Umbilical cord (tissue), 2 donors: ENCODE results near the gene SH2D3A. TPM values are rescaled to one million over a fixed set of nuclear protein-coding genes. Genes with fewer than 3 reads are reported as not detected.
"Not testable (repeated sequence)": the region's sequence is repeated elsewhere in the genome, so short reads cannot be mapped to it uniquely, and the experiment has no call there.

Experiments
- DNase-seq: peaks from one replicate; pipeline ENCODE4 v3.0.0-alpha.2; 2015; ENCODE audit warnings: low spot score
- total RNA-seq: library from RNA; depleted of rRNA; stranded (reverse); fragments of >200 nt; gene quantifications from one replicate; pipeline ENCODE4 v1.2.3, GENCODE V29; 2014; ENCODE audit warnings: low replicate concordance; ENCODE audit not compliant: insufficient read depth

Gene SH2D3A
- total RNA-seq, result 6.3 TPM

DNA sequence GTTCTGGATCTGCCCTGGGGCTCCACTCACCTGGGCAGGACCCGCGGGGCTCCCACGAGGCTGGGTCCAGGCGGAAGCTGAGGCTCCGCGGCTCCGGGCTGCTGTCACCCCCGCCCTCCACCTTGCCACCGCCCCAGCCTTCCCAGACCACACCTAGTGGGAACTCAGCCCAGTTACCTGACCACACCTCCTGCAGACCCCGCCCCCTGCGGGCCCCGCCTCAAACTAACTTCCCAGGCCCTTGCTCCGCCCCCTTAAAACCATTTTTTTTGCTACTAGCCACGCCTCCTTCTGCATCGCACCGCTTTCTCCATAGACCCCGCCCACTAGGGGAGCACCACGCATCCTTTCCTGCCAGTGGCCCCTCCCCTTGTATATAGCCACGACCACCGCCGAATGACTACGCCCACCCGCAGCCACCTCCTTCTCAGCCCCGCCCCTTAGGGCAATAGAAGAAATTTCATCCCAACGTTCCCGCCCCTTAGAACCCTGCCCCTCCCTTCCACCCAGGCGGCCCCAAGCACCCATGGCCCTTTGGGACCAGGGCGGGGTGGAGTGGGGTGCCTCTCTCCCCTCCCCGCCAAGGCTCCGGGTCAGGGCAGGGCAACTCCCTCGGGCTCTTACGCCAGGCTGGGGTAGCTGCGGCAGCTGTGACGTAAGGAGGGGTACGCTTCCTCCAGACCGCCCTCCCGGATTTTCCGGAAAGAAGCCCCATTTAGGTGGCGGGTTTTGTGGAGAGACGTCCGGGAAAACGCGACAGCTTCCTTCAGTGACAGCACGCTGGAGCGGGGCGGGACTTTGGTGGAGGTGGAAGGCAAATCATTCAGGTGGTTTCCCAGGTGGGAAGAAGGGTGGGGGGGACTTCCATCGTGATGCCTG, at the start of gene SH2D3A:
Gene SH2D3A, minus strand, starts transcription at position 79 of the 879 bp plus-strand sequence. CDS start 3,687 bp downstream, outside the sequence.
- peak; percentile 71 for DNase-seq

DNA sequence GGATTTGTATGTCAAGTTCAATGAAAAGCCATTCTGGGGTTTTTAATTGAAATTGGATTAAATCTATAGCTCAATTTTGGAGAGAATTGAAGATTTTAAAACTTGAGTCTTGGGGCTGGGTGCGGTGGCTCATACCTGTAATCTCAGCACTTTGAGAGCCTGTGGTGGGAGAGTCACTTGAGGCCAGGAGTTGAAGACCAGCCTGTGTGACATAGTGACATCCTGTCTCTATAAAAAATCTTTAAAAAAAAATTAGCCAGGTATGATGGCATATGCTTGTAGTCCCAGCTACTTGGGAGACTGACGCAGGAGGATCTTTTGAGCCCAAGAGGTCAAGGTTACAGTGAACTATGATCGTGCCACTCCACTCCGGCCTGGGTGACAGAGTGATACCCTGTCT, 46.4 kb upstream of the SH2D3A start:
- no peak for DNase-seq

DNA sequence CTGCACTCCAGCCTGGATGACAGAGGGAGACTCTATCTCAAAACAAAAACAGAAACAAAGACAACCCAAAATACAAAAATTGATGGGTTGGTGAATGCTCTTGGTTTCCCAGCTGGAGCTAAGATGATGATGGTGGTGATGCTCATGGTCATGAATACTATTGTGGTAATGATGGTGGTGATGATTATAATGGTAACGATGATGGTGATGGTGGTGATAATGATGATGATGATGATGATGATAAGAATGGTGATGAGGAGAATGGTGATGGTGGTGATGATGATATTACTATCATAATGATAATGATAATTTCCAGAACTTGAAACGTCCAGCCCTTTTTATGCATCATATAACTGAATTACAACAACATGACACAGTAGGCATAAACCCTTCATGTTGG, 45.4 kb upstream of the SH2D3A start:
- DNase-seq, result no peak

DNA sequence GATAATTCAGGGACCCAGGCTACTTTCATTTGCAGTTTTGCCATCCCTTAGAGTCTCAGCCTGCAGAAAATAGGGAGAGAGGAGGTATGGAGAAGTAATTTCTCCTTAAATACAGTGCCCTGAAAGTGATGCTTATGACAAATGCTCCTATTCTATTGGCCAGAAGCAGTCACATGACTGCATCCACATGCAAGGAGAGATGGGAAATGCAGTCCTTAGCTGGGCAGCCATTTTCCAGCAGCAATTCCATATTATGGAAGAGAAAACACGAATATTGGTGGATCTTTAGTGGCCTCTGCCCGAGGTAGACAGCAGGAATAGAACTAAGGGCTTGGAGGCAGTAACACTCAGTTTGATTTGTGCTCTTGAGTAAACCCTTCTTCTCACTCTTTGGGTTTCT, 44.7 kb upstream of the SH2D3A start:
- no peak for DNase-seq

DNA sequence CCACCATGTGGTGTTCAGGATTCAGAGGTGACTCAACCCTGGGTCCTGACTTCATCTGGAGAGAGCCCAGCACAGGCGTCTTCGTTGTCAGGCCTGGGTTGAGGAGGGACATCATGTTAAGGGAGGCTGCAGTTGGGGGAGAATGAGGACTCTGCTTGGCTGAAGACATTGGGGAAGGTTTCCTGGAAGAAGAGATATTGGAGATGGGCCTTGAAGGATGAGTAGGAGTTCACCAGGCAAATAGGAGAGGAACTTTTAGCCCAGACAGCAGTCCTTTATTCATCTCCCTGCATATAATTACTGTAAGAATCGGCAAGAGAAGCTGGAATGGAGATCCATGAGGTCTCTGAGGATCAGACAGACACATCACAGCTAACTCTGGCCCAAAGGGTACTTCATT, 44.1 kb upstream of the SH2D3A start:
- DNase-seq, result no peak

DNA sequence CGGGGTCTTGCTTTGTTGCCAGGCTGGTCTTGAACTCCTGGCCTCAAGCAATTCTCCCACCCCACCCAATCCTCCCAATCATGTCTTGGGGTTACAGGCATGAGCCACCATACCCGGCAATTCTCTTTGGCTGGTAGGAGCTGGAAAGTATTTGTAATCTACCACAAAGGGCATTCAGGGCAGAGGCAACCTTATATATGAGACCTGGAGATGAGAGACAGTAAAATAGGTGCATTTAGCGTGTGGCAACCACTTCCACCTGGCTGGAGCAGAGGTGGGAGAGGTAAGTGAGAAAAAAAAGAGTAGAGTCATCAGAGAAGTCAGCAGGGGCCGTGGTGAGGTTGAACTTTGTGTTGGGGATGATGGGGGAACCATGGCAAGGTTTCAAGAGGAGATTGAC, 42.0 kb upstream of the SH2D3A start:
- no peak for DNase-seq

DNA sequence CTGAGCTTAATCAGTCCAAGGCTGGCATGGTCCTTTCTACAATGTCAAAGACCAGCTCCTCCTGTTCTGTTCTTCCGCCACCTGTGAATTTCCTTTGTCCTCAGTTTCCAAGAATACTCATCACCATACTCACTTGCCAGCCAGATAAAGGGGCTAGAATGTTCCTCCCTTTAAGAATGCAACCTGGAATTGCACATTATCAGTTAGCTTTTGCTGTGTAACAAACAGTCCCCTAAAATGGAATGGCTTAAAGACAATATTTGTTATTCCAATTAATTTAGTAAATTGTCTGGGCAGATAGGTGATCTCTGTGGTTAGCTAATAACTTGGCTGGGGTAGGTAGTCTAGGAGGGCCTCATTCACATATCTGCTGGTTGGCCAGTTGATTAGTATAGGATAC, 41.3 kb upstream of the SH2D3A start:
- no peak for DNase-seq

DNA sequence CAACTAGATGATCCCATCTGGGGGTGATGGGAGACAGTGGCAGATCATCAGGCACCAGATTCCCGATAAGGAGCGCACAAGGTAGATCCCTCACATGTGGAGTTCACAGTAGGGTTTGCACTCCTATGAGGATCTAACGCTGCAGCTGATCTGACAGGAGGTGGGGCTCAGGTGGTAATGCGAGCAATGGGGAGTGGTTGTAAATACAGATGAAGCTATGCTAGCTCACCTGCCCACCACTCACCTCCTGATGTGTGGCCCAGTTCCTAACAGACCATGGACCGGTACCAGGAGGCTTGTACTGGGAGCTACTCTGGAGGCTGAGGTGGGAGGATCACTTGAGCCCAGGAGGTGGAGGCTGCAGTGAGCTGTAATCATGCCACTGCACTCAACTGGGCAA, 40.1 kb upstream of the SH2D3A start:
- DNase-seq, result no peak

DNA sequence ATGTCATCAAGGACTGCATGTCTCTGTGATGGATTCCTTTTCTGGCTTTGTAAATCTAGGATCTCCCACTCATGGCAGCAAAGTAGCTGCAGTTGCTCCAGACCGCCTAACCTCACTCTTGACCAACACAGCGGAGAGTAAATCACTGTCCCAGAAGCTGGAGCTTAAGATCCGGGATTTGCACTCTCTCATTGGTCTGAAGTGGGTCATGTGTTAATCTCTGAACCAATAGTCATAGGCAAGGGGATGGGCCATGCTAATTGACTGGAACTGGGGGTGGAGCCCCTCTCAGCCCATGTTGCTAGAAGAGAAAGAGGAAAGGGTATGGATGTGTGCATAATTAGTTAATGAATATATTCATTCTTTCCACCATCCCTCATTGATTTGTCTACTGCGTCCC, 39.3 kb upstream of the SH2D3A start:
- no peak for DNase-seq

DNA sequence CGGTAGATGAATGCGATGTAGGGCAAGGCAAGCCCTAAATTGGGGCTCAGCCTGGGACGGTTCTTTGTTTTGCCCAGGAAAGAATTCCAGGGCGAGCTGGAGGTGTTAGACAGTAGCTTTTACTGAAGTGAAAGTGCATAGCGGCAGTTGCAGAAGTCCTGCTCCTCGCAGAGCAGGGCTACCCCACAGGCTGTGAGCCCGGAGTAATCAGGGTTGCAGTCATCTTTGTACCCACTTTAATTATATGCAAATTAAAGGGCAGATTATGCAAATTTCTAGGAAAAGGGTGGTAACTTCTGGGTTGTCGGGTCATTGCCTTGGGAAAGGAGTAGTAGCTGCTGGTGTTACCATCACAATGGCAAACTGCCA, 35.8 kb upstream of the SH2D3A start:
- no peak for DNase-seq

DNA sequence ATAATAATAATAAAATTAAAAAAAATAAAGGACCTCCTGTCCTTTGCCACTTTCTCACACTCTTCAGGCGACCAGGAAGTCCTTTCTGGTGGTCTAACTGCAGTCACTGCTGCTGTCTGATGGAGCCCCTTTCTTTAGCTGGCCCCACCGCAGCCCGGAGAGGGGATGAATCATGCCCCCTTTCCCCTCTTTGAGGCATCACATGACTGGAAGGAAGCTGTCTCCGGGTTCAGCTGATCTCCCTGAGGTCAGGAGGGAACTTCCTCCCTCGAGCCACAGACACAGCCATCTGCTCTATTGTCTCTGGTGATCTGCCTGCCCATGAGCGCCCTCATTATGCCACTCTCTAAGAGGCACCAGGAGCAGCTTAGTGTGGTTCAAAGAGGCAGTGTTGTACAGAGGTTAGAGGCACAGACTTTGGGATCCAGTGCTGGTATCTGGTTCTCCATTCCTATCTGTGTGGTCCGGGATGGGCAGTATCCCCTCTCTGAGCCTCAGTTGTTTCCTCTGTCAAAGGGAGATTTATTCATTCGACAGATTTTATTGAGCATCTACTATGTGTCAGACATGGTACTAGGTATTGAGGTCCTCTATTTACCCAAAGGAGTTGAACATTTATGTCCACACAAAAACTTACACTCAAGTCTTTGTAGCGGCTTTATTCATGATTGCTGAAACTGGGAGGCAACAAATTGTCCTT, 35.3 kb upstream of the SH2D3A start:
- peak; percentile 24 for DNase-seq

DNA sequence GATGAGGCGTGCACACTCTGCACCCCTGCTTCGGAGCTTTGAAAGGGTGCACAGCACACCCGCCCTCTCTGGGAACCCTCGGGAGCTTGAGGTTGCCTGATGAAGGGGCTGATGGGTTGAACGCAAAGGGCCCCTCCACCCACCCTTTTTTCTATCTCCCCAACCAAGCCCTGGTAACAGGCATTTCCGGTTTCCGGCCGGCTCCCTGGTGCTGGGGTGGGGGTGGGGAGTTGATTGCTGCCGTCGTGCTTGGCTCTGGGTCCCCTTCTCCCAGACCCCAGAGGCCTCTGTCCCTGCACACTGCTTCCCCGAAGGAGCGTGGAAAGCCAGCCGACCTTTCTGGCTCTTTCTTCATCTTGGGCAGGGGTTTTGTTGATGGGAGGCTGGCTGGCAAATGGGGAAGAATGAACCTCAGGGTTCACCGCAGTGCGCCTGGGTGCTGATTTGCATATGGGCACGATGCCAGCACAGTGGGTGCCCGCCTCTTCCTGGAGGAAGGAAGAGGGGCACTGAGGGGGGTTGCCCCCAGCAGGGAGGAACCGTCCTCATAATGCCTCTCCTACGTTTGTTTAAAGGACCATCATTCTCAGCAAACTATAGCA, 34.4 kb upstream of the SH2D3A start:
- peak; percentile 57 for DNase-seq

DNA sequence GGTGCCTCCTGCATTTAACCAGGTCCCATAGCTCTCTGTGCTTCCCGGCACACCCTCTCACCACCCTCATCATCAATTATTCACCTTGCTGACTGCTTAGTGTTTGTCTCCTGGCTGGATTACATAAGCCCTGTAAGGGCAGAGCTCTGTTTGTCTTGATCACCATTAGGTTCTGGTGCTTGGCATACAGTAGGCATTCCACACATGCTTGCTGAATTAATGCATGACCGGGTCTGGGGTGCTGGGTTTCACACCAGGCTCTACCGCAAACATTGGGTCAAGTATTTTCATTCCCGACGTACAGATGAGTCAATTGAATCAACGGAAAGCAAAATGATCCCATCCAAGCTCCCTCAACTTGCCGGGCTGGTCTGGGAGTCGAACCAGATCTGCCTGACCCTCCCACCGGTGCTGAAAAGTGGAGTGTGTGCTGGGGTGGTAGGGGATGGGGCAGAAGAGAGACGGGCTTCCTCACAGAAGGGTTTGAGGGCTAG, 33.8 kb upstream of the SH2D3A start:
- no peak for DNase-seq

DNA sequence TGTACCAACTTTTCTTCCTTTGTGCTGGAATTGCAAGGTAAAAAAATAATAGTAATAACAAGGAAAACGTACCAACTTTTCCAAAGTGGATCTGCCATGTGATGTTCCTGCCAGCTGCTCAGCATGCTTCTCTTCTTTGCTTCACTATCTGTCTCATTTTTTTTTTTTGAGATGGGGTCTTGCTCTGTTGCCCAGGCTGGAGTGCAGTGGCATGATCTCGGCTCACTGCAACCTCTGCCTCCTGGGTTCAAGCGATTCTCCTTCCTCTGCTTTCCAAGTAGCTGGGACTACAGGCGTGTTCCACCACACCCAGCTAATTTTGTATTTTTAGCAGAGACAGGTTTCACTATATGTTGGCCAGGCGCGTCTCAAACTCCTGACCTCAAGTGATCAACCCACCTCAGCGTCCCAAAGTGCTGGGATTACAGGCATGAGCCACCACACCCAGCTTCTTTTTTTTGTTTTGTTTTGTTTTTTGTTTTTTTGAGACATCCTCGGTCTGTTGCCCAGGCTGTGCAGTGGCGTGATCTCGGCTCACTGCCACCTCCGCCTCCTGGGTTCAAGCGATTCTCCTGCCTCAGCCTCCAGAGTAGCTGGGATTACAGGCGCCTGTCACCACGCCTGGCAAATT, 33.0 kb upstream of the SH2D3A start:
- DNase-seq, result not testable (repeated sequence)

DNA sequence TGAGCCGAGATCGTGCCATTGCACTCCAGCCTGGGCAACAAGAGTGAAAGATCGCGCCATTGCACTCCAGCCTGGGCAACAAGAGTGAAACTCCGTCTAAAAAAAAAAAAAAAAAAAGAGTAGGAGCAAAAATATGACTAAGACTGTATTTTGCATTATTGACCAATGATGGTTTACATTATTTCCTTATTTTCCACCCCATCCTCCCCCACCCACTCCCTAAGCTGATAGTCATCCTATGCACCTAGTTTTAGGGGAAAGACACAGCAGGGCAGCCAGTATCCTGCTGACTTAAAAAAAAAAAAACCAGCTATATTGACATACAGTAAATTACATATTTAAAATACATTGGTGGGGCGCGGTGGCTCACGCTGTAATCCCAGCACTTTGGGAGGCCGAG, 30.4 kb upstream of the SH2D3A start:
- no peak for DNase-seq

DNA sequence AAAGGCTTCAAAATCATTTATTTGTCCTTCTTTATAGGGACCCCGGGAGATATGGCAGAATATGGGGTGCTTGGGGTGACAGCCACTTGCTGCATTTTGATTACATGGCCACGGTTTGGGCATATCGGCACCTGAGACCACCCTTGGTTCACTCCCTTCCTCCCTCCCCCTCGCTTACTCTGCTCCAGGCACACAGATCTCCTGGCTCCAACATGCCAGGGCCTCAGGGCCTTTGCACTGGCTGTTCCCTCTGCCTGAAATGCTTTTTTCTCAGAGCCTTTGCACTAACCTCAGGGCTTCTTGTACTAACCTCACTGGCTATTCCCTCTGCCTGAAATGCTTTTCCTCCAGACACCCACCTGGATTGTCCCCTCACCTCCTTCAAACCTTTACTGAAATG, 29.0 kb upstream of the SH2D3A start:
- no peak for DNase-seq

DNA sequence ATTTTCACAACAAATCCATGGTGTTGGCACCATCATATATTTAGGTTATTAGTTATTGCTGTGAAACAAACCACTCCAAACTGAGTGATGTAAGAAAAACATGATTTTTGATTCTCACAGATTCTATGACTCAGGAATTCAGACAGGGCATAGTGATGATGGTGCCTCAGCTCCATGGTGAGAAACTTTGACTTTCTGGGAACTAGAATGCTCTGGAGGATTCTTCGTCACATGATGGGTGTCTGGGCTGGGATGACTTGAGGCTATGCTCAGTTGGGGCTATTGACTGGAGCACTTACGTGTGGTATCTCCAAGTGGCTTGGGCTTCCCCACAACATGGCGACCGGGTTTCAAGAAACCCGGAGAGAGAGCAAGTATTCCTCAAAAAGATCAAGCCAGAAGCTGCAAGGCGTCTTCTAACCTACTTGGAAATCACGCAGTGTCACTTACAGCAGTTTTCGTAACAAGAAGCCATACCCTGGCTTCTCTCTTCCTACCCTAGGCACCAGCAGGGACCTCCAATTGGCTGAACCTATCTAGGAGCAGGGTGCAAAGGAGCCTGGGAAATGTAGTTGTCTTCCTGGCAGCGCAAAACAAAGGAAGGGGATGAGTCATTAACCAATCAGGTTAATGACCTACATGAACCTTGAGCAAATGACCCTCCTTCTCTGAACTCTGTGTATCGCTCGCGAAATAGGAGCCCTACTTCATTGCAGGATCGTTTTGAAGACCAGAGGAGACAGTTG, 27.6 kb upstream of the SH2D3A start:
- no peak for DNase-seq

DNA sequence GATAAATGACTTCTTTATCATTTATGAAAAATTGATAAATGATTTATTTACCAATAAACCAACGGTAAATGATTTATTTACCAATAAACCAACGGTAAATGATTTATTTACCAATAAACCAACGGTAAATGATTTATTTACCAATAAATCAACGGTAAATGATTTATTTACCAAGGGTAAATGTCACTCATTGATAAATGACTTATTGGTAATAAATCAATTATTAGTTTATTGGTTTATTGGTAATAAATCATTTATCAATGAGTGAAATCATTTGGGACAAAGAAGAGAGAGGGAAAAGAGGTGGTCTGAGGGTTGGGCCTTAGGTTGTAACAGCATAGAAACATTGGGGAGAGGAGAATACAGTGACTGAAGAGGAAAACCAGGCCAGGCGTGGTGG, 26.7 kb upstream of the SH2D3A start:
- no peak for DNase-seq

DNA sequence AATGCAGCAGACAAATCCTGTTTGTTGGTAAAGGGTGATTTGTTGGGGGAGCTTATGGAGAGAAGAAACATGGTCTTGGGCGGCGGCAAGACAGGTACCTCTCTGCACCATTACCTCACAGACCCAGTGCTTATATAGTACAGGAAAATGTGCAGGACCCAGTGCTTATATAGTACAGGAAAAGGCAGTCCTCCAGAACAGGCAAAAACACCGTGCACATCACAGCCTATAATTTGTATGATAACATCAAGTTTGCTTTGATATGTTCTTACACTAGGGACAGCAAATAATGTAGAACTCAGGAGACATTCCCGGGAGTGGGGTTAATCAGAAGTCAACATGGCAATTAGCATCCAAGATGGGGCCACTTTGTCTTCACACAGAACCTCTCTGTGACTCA, 26.2 kb upstream of the SH2D3A start:
- no peak for DNase-seq

DNA sequence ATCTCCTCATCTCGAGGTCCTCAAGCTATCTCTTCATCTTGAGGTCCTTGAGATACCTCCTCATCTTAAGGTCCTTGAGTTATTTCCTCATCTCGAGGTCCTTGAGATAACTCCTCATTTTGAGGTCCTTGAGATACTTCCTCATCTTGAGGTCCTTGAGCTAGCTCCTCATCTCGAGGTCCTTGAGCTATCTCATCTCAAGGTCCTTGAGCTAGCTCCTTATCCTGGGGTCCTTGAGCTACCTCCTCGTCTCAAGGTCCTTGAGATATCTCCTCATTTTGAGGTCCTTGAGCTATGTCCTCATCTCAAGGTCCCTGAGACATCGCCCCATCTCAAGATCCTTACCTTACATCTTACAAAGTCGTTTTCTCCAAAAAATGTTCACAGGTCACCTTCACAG, 24.0 kb upstream of the SH2D3A start:
- DNase-seq, result no peak
